Gastroesophageal sphincter (tissue), 4 donors: ENCODE results near the gene TMEM201. TPM values are rescaled to one million over a fixed set of nuclear protein-coding genes. Genes with fewer than 3 reads are reported as not detected.
"Not testable (repeated sequence)": the region's sequence is repeated elsewhere in the genome, so short reads cannot be mapped to it uniquely, and the experiment has no call there.

Experiments used
- ATAC-seq: fragments of 150-250 bp; one replicate; pipeline ENCODE4 v1.9.1; 2016; ENCODE audit warnings: mild to moderate bottlenecking, moderate library complexity
- H3K27ac ChIP-seq, 4 donors: fragments of 200-600 bp; sonication (generic) in 3 of 4; 1 replicate in 3 of 4; 2 replicates in 1 of 4; pipeline ENCODE4 v1.5.1; 2016 to 2019
- H3K27me3 ChIP-seq: fragments of 200-600 bp; sonication (generic); one replicate; pipeline ENCODE4 v1.5.1; 2019
- H3K36me3 ChIP-seq, 2 donors: fragments of 200-600 bp; sonication (generic); one replicate each; pipeline ENCODE4 v1.5.1; 2019; ENCODE audit warnings: control low read depth in 1 of 2
- H3K4me1 ChIP-seq, 3 donors: fragments of 200-600 bp; sonication (generic); 1 replicate in 2 of 3; 2 replicates in 1 of 3; pipeline ENCODE4 v1.5.1; 2016 to 2019; ENCODE audit warnings: control low read depth in 2 of 3
- H3K4me3 ChIP-seq, 2 donors: fragments of 200-600 bp; sonication (generic); one replicate each; pipeline ENCODE4 v1.5.1; 2019; ENCODE audit warnings: mild to moderate bottlenecking in 1 of 2, moderate library complexity in 1 of 2
- H3K9me3 ChIP-seq, 3 donors: fragments of 200-600 bp; sonication (generic); one replicate each; pipeline ENCODE4 v1.5.1; 2017 to 2019; ENCODE audit warnings: control low read depth in 2 of 3
- EP300 ChIP-seq: sonication (generic); formaldehyde crosslinking; IDR thresholded peaks from one replicate; pipeline ENCODE4 v1.6.1; 2017; ENCODE audit warnings: antibody characterized with exemption, mild to moderate bottlenecking
- POLR2A ChIP-seq, 2 donors: fragments of 450-650 bp; IDR thresholded peaks; one replicate each; pipeline ENCODE4 v1.6.1; 2017; ENCODE audit warnings: antibody characterized with exemption in 2 of 2, mild to moderate bottlenecking in 2 of 2, moderate library complexity in 1 of 2
- POLR2AphosphoS5 ChIP-seq: sonication (generic); formaldehyde crosslinking; IDR thresholded peaks from one replicate; pipeline ENCODE4 v1.6.1; 2017; ENCODE audit warnings: antibody characterized with exemption
- WGBS, 2 donors: methylation state at CpG; one replicate each; pipeline ENCODE4 v1.1.5; 2018; ENCODE audit warnings: low coverage in 1 of 2; 5-methylcytosine and 5-hydroxymethylcytosine counted together
- total RNA-seq, 4 donors: library from RNA; depleted of rRNA; stranded (reverse); fragments of >200 nt; gene quantifications; one replicate each; pipeline ENCODE4 v1.1.0, GENCODE V29; 2016
- TF ChIP-seq, protein P1 (sequence below), 4 experiments: fragments of 200-600 bp in 2 of 4; fragments of 450-650 bp in 2 of 4; sonication (generic) in 1 of 4; IDR thresholded peaks; one replicate each; pipeline ENCODE4 v1.5.1; 2017 to 2019; ENCODE audit warnings: antibody characterized with exemption in 4 of 4, mild to moderate bottlenecking in 2 of 4, moderate library complexity in 2 of 4

TMEM201 gene
- total RNA-seq, 4 donors from 2014 or later = 4.4 to 9.3 (median 5.5) TPM

GRCh38 chr1:9561429-9561828 is 27.3 kb upstream of the TMEM201 start:
- Histone ChIP-seq H3K9me3 (no peaks in the 10 kb centered on the region), H3K36me3 (peaks cover 0 to 7% of the 10 kb centered on the region in 2 donors), H3K4me1 (peaks cover 3 to 71% (median 21%) of the 10 kb centered on the region in 3 donors), H3K27ac (peak overlapping the region; percentile 47 to 80 (median 64)), H3K4me3 (no peak overlapping the region), H3K27me3 (no peaks in the 10 kb centered on the region)
- WGBS, 2 donors = 4 to 5% methylated on average over 3 of the region's 3 CpGs
- peak; percentile 87 for ATAC-seq
- TF ChIP-seq EP300 (no peak), POLR2A (IDR thresholded peaks at IDR 0.05) (no peak), POLR2AphosphoS5 (peak; percentile 89)

DNA sequence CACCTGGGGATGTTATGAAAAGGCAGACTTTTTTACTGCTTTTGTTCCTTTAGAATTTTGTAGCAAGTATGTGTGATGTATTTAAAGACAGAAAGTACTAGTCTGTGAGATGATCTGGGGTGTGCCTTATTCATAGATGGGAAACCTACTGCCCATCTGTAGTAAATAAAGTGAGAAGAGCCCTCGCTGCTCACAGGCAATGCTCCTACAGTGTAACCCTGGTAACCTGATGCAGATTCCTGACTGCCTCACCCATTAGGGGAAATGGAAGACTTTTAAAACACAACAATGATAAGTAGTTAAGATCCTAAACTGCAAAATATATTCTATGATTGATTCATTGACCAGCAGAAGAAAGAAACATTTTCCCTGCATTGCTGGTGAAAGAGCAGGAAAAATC is 19.4 kb upstream of the TMEM201 start:
- ATAC-seq = no peak

GRCh38 chr1:9570886-9571529 is 17.7 kb upstream of the TMEM201 start:
- not testable (repeated sequence) for H3K27ac ChIP-seq, H3K4me3 ChIP-seq, ATAC-seq, H3K9me3 ChIP-seq, H3K4me1 ChIP-seq, H3K27me3 ChIP-seq
- H3K36me3 ChIP-seq = peaks cover 0 to 28% of the 10 kb centered on the region in 2 donors
- 81 to 84% methylated on average over 3 to 15 of the region's 16 CpGs for WGBS, 2 donors

More for the DNA sequence above, 19.4 kb upstream of the TMEM201 start:
- Histone ChIP-seq H3K36me3 (peaks cover 0 to 20% of the 10 kb centered on the region in 2 donors), H3K9me3 (no peaks in the 10 kb centered on the region), H3K27me3 (no peaks in the 10 kb centered on the region), H3K4me1 (peaks cover 0 to 14% (median 0%) of the 10 kb centered on the region in 3 donors), H3K27ac (no peak overlapping the region), H3K4me3 (no peak overlapping the region)
- WGBS, 2 donors = 100% methylated on average over 1 of the region's 1 CpG; no CpG with 5 or more reads in 1 of the 2 donors
- TF ChIP-seq POLR2AphosphoS5 = no peak
- TF ChIP-seq, protein P1, sequence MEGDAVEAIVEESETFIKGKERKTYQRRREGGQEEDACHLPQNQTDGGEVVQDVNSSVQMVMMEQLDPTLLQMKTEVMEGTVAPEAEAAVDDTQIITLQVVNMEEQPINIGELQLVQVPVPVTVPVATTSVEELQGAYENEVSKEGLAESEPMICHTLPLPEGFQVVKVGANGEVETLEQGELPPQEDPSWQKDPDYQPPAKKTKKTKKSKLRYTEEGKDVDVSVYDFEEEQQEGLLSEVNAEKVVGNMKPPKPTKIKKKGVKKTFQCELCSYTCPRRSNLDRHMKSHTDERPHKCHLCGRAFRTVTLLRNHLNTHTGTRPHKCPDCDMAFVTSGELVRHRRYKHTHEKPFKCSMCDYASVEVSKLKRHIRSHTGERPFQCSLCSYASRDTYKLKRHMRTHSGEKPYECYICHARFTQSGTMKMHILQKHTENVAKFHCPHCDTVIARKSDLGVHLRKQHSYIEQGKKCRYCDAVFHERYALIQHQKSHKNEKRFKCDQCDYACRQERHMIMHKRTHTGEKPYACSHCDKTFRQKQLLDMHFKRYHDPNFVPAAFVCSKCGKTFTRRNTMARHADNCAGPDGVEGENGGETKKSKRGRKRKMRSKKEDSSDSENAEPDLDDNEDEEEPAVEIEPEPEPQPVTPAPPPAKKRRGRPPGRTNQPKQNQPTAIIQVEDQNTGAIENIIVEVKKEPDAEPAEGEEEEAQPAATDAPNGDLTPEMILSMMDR (IDR thresholded peaks at IDR 0.05) = no peak
- TF ChIP-seq EP300 = no peak
- TF ChIP-seq POLR2A (IDR thresholded peaks at IDR 0.05) = no peak

- Histone ChIP-seq H3K9me3 (no peaks in the 10 kb centered on the region), H3K4me1 (no peaks in the 10 kb centered on the region), H3K36me3 (peaks cover 0 to 55% of the 10 kb centered on the region in 2 donors), H3K4me3 (no peak overlapping the region), H3K27me3 (no peaks in the 10 kb centered on the region), H3K27ac (no peak overlapping the region)
- 56 to 81% methylated on average over 1 to 2 of the region's 2 CpGs for WGBS, 2 donors
- ATAC-seq = no peak
- TF ChIP-seq EP300 = no peak
- TF ChIP-seq, protein P1 (IDR thresholded peaks at IDR 0.05) = peak in 3 of 4 experiments; percentile 29 to 48 (median 37)
Measured at GRCh38 chr1:9573723-9574122, 15.0 kb upstream of the TMEM201 start.

DNA sequence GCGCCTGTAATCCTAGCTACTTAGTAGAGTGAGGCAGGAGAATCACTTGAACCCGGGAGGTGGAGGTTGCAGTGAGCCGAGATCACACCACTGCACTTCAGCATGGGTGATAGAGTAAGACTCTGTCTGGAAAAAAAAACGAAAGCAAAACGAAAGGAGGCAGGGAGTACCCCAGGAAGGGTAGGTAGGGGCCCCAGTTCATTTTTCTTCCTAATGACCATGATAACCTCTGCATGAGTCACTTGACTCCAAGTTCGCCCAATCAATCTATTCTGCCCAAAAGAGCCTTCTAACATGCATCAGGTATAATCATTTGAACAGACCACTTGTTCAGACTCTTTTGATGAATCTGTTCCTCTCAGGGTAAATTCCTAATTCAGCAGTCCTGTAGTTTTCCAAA is 13.2 kb upstream of the TMEM201 start:
- TF ChIP-seq POLR2A (IDR thresholded peaks at IDR 0.05) = no peak
- TF ChIP-seq POLR2AphosphoS5 = no peak
- TF ChIP-seq EP300 = no peak
- TF ChIP-seq, protein P1 (IDR thresholded peaks at IDR 0.05) = no peak
- WGBS, 2 donors = 72 to 85% methylated on average over 3 to 6 of the region's 6 CpGs
- H3K9me3 ChIP-seq = no peaks in the 10 kb centered on the region
- no peak for ATAC-seq
- H3K27ac ChIP-seq = no peak overlapping the region
- peaks cover 0 to 72% of the 10 kb centered on the region in 2 donors for H3K36me3 ChIP-seq
- no peak overlapping the region for H3K4me3 ChIP-seq
- no peaks in the 10 kb centered on the region for H3K27me3 ChIP-seq
- H3K4me1 ChIP-seq = no peaks in the 10 kb centered on the region

DNA sequence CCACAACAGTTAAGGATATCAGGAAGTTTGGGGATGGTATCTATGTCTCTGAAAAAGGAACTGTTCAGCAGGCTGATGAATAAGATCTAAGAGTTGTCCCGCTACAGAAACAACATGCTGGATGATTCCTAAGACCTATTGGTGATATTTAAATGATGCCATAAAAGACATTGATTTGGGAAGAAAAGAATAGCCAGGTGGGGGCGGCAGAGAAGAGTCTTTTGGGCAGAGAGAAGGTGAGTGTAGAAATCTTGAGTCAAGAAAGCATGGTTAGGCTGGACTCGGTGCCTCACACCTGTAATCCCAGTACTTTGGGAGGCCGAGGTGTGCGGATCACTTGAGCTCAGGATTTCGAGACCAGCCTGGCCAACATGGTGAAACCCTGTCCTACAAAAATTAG is 11.8 kb upstream of the TMEM201 start:
- H3K27me3 ChIP-seq = no peaks in the 10 kb centered on the region
- no peaks in the 10 kb centered on the region for H3K9me3 ChIP-seq
- no peak overlapping the region for H3K27ac ChIP-seq
- no peaks in the 10 kb centered on the region for H3K4me1 ChIP-seq
- ATAC-seq = no peak
- WGBS, 2 donors = 90% methylated on average over 6 of the region's 6 CpGs; no CpG with 5 or more reads in 1 of the 2 donors
- H3K36me3 ChIP-seq = peaks cover 0 to 76% of the 10 kb centered on the region in 2 donors
- TF ChIP-seq POLR2A (IDR thresholded peaks at IDR 0.05) = no peak
- no peak for TF ChIP-seq EP300
- no peak for TF ChIP-seq POLR2AphosphoS5
- TF ChIP-seq, protein P1 (IDR thresholded peaks at IDR 0.05) = no peak
- H3K4me3 ChIP-seq = no peak overlapping the region
